ENCODE results near the gene MBNL1.
A peak's percentile ranks its signal among the peaks of the same experiment; 100 is the strongest.

MBNL1 gene

GRCh38 chr3:152471814-152472671 is 203.3 kb downstream of the MBNL1 start:
- H3K27ac Mint-ChIP-seq: peak overlapping the region; percentile 80
- H3K36me3 Mint-ChIP-seq: no peaks in the 10 kb centered on the region
- H3K27me3 Mint-ChIP-seq: no peaks in the 10 kb centered on the region
- peaks cover 23% of the 10 kb centered on the region for H3K4me1 Mint-ChIP-seq (ENCODE audit: low read depth)
- H3K4me3 Mint-ChIP-seq: peak overlapping the region; percentile 81
- no peaks in the 10 kb centered on the region for H3K9me3 Mint-ChIP-seq (ENCODE audit: low read depth)

DNA sequence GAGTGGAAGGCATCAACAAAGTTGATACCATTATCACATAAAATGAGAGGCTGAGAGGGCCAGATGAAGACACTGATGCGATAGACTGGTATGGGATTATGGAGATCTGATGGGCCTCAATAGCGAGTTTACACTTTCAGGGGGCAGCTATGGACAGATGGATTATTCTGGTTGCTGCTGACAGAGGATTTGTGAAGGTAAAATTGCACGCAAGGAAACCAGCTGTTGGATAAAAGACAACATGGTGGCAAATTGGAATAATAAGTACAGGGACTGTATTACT is 203.9 kb downstream of the MBNL1 start:
- Mint-ChIP-seq H3K36me3 (no peaks in the 10 kb centered on the region), H3K27ac (peak overlapping the region; percentile 80), H3K4me3 (peak overlapping the region; percentile 81), H3K27me3 (no peaks in the 10 kb centered on the region), H3K4me1 (ENCODE audit: low read depth) (peaks cover 21% of the 10 kb centered on the region), H3K9me3 (ENCODE audit: low read depth) (no peaks in the 10 kb centered on the region)

- H3K9me3 Mint-ChIP-seq (ENCODE audit: low read depth): no peaks in the 10 kb centered on the region
- H3K27ac Mint-ChIP-seq: no peak overlapping the region
- no peaks in the 10 kb centered on the region for H3K36me3 Mint-ChIP-seq
- peaks cover 18% of the 10 kb centered on the region for H3K4me1 Mint-ChIP-seq (ENCODE audit: low read depth)
- no peaks in the 10 kb centered on the region for H3K27me3 Mint-ChIP-seq
- no peak overlapping the region for H3K4me3 Mint-ChIP-seq
Measured at GRCh38 chr3:152474585-152474984, 205.9 kb downstream of the MBNL1 start.

- Mint-ChIP-seq H3K4me3 (no peak overlapping the region), H3K27me3 (no peaks in the 10 kb centered on the region), H3K36me3 (peaks cover 13% of the 10 kb centered on the region), H3K4me1 (ENCODE audit: low read depth) (peaks cover 8% of the 10 kb centered on the region), H3K9me3 (ENCODE audit: low read depth) (peaks cover 3% of the 10 kb centered on the region), H3K27ac (no peak overlapping the region)
Measured at GRCh38 chr3:152477422-152477821, 208.7 kb downstream of the MBNL1 start.

- H3K4me3 Mint-ChIP-seq: no peak overlapping the region
- H3K4me1 Mint-ChIP-seq (ENCODE audit: low read depth): no peaks in the 10 kb centered on the region
- H3K36me3 Mint-ChIP-seq: peaks cover 22% of the 10 kb centered on the region
- H3K9me3 Mint-ChIP-seq (ENCODE audit: low read depth): peaks cover 13% of the 10 kb centered on the region
- no peak overlapping the region for H3K27ac Mint-ChIP-seq
- H3K27me3 Mint-ChIP-seq: peaks cover 2% of the 10 kb centered on the region
Measured at GRCh38 chr3:152480282-152480953, 211.7 kb downstream of the MBNL1 start.

DNA sequence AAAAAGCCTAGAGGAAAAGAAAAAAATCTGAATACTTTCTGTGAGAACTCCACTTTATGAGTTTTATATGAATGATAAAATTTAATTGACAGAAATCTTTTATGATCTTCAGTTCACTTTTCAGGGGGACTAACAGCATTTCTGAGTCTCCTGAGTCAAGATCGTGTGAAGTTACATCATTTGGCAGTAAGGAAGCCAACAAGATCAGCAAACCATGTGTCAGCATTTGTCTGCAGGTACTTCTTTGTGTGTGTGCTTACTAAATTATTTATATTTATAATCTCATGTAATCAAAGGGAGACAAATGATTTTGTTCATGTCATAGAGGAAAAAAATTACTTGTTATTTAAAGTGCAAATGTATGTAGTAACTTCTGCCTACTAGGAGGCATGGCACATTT is 217.6 kb downstream of the MBNL1 start:
- no peaks in the 10 kb centered on the region for H3K4me1 Mint-ChIP-seq (ENCODE audit: low read depth)
- peaks cover 13% of the 10 kb centered on the region for H3K9me3 Mint-ChIP-seq (ENCODE audit: low read depth)
- H3K27me3 Mint-ChIP-seq: peaks cover 4% of the 10 kb centered on the region
- no peak overlapping the region for H3K4me3 Mint-ChIP-seq
- H3K36me3 Mint-ChIP-seq: peaks cover 31% of the 10 kb centered on the region
- no peak overlapping the region for H3K27ac Mint-ChIP-seq

DNA sequence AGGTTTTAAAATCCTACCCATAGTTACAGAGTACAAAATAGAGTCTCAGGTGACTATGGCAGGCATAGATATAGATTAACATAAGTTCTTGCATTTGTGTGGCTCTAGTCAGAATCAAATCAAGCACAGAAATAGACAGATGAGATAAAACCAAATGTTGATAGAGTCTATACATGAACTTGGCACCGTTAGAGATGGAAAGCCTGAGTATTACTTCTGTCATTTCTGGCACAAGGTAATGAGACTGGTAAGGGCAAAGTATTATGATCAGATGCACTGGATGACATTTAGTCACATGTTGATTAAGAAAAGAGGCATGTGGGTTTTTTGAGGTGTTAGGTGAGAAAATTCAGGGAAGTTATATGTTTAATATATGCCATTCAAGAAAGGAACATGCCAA is 219.7 kb downstream of the MBNL1 start:
- H3K36me3 Mint-ChIP-seq: peaks cover 13% of the 10 kb centered on the region
- no peak overlapping the region for H3K27ac Mint-ChIP-seq
- H3K9me3 Mint-ChIP-seq (ENCODE audit: low read depth): peaks cover 3% of the 10 kb centered on the region
- H3K4me3 Mint-ChIP-seq: no peak overlapping the region
- peaks cover 4% of the 10 kb centered on the region for H3K27me3 Mint-ChIP-seq
- H3K4me1 Mint-ChIP-seq (ENCODE audit: low read depth): no peaks in the 10 kb centered on the region

DNA sequence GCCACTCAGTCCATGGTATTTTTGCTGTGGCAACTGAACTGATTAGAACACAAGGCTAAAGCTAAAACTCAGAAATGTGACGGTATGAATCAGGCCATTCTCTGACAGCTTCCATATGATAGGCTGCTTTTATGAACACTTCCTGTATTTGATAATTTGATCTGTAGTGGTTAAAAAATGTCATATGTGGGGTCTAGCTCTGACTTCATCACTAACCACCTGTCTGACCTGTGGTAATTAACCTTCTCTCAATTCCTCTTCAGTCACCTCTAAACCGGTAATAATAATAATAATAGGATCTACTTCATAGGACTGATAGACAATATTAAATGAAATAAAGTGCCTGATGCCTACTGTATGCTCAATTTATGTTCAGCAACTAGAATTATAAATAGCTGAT is 223.2 kb downstream of the MBNL1 start:
- H3K9me3 Mint-ChIP-seq (ENCODE audit: low read depth): no peaks in the 10 kb centered on the region

GRCh38 chr3:152496286-152496685 is 227.6 kb downstream of the MBNL1 start:
- Mint-ChIP-seq H3K36me3 (no peaks in the 10 kb centered on the region), H3K4me3 (no peak overlapping the region), H3K4me1 (ENCODE audit: low read depth) (peaks cover 5% of the 10 kb centered on the region), H3K27ac (no peak overlapping the region), H3K9me3 (ENCODE audit: low read depth) (no peaks in the 10 kb centered on the region), H3K27me3 (no peaks in the 10 kb centered on the region)

More for the DNA sequence above, 223.2 kb downstream of the MBNL1 start:
- H3K4me3 Mint-ChIP-seq: no peak overlapping the region
- H3K27me3 Mint-ChIP-seq: peaks cover 2% of the 10 kb centered on the region
- H3K27ac Mint-ChIP-seq: no peak overlapping the region
- peaks cover 9% of the 10 kb centered on the region for H3K36me3 Mint-ChIP-seq
- no peaks in the 10 kb centered on the region for H3K4me1 Mint-ChIP-seq (ENCODE audit: low read depth)

DNA sequence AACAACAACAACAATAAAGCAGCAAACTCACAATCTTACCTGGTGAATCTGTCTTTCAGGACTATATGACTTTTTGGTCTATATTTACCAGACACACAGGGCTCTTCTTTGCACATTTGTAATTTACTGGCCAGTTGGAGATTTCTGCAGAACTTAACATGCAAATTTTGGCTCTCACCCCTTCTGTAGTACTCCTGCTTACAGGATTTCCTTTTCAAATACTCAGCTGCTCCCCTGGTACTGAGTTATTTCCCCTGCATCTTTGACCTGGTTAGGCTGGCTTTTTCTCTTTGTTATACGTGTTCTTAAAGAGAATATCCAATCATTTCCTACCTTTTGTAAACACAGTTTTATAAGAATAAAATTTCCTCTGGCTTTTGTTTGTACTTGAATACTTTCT is 228.0 kb downstream of the MBNL1 start:
- H3K4me3 Mint-ChIP-seq: no peak overlapping the region
- no peaks in the 10 kb centered on the region for H3K36me3 Mint-ChIP-seq
- no peak overlapping the region for H3K27ac Mint-ChIP-seq
- H3K27me3 Mint-ChIP-seq: no peaks in the 10 kb centered on the region
- peaks cover 5% of the 10 kb centered on the region for H3K4me1 Mint-ChIP-seq (ENCODE audit: low read depth)
- no peaks in the 10 kb centered on the region for H3K9me3 Mint-ChIP-seq (ENCODE audit: low read depth)

GRCh38 chr3:152497457-152497856 is 228.7 kb downstream of the MBNL1 start:
- Mint-ChIP-seq H3K9me3 (ENCODE audit: low read depth) (peaks cover 7% of the 10 kb centered on the region), H3K27ac (no peak overlapping the region), H3K4me1 (ENCODE audit: low read depth) (peaks cover 5% of the 10 kb centered on the region), H3K4me3 (no peak overlapping the region), H3K27me3 (no peaks in the 10 kb centered on the region), H3K36me3 (peaks cover 6% of the 10 kb centered on the region)

DNA sequence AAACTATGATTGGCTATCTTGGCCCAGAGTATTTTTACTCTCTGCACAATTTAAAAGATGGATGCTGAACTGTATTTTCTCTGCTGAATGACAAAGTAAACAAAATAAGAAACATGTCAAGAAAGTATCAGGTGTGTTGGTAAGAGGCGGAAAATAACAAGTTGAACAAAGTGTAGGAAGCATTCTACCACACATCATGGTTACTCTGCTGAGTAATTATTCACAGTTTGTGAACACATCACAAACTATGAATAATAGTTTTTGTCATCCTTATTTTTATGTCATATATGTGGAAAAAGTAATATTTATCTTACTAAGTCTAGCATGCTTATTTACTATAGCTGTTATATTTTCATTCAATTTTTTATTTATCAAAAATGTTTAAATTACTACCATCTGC is 229.2 kb downstream of the MBNL1 start:
- H3K36me3 Mint-ChIP-seq: peaks cover 9% of the 10 kb centered on the region
- no peaks in the 10 kb centered on the region for H3K27me3 Mint-ChIP-seq
- H3K4me3 Mint-ChIP-seq: no peak overlapping the region
- H3K4me1 Mint-ChIP-seq (ENCODE audit: low read depth): peaks cover 5% of the 10 kb centered on the region
- peaks cover 12% of the 10 kb centered on the region for H3K9me3 Mint-ChIP-seq (ENCODE audit: low read depth)
- H3K27ac Mint-ChIP-seq: no peak overlapping the region

- Mint-ChIP-seq H3K4me3 (no peak overlapping the region), H3K27ac (no peak overlapping the region), H3K4me1 (ENCODE audit: low read depth) (peaks cover 5% of the 10 kb centered on the region), H3K9me3 (ENCODE audit: low read depth) (peaks cover 14% of the 10 kb centered on the region), H3K36me3 (peaks cover 13% of the 10 kb centered on the region), H3K27me3 (no peaks in the 10 kb centered on the region)
Measured at GRCh38 chr3:152499791-152500385, 231.2 kb downstream of the MBNL1 start.

DNA sequence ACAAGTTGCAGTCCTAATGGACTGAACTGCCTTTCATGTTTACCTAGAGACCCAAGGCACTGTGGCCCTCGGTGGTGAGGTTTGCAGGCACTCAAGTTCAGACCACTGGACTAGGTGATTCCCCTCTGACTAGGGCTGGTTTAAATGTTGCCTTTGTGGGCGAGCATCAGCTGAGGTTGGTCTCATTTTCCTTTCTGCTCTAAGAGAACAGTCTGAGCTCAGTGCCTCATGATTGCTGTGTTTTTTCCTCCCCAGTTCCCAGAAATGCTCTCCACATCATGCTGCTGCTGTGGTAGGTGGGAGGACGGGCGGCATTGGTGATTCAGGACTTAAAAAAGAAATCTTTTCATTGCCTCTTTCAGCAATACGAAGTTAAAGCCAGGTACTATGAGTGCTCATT is 237.2 kb downstream of the MBNL1 start:
- Mint-ChIP-seq H3K9me3 (ENCODE audit: low read depth) (peaks cover 14% of the 10 kb centered on the region), H3K4me3 (no peak overlapping the region), H3K27ac (no peak overlapping the region), H3K36me3 (peaks cover 13% of the 10 kb centered on the region), H3K27me3 (no peaks in the 10 kb centered on the region), H3K4me1 (ENCODE audit: low read depth) (peaks cover 2% of the 10 kb centered on the region)

DNA sequence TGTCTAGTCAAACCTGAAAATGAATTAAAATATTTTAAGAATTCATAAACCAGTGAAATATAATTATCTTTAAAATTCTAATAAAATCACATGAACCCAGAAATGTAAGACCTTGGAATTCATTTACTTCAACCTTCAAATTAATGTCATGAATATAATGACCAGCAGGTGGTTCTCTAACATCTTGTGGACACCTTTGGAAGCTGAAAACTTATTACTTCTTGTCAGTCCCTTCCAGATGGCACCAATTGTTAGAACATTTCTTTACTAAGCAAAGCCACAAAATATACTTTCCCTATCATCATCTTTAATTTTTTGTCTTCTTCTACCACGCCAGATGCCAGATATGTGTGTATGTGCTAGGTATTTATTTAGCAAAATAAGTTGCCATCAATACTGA is 240.0 kb downstream of the MBNL1 start:
- Mint-ChIP-seq H3K4me3 (no peak overlapping the region), H3K36me3 (no peaks in the 10 kb centered on the region), H3K27ac (no peak overlapping the region), H3K4me1 (ENCODE audit: low read depth) (peaks cover 2% of the 10 kb centered on the region), H3K27me3 (no peaks in the 10 kb centered on the region), H3K9me3 (ENCODE audit: low read depth) (no peaks in the 10 kb centered on the region)
